GM18519 (cell line): Measurements from ENCODE around the gene RAB4B.
"Not testable (repeated sequence)": the region's sequence is repeated elsewhere in the genome, so short reads cannot be mapped to it uniquely, and the experiment has no call there.

ENCODE experiments used
- ATAC-seq: cut with Tn5 transposase; IDR thresholded peaks from one replicate; pipeline ENCODE4 v1.9.1; 2021; ENCODE audit warnings: mild to moderate bottlenecking, moderate library complexity; ENCODE audit not compliant: unreplicated experiment, low FRiP score

RAB4B gene

GRCh38 chr19:40815223-40815622 lies 37.2 kb downstream of the RAB4B start:
- no peak for ATAC-seq

- ATAC-seq = not testable (repeated sequence)
Measured at GRCh38 chr19:40818480-40819399, 40.7 kb downstream of the RAB4B start.

DNA sequence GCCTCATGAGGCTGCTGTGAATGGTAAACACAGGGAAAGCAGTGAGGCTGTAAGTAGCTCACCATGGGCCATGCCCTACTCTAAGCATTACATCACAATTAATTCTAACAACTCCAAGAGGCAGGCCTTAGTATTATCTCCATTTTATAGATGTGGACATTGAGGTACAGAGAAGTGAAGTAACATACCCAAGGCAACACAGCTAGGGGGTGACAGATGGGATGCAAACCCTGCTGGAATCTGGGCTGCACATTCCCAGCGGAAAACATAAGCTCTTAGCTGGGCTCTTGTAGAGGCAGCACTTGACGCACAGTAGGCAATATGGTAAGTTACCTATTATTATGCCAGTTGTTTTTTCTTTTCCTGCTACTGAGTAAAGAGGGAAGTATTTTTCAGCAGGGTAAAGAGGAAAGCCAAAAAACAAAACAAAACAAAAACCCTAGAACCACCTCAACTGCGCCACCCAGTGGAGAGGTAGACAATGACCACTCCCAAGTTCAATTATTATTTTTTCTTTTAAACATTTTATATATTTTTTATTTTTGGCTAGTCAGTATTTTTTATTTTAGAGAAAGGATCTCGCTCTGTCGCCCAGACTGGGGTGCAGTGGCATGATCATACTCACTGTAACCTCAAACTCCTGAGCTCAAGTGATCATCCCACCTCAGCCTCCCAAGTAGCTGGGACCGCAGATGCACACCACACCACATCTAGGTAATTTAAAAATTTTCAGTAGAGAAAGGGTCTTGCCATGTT lies 41.6 kb downstream of the RAB4B start:
- not testable (repeated sequence) for ATAC-seq

DNA sequence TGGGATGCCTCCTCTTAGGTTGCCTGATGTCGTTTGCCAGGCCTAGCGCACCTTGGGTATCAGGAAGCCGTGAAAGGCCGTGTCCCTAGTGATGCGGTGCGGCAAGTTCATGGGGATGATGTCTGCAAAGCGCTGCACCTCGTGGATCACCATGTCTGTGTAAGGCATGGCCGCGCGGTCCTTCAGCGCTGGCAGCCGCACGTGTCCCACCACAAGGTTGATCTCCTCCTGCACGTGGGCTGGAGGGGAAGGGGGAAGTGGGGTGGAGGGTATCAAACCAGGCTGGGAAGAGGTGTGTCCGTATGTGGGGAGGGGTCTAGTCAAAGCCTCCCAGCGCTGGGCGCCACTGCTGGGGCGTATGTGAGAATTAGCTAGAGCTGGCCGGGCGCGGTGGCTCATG lies 44.1 kb downstream of the RAB4B start:
- ATAC-seq = no peak

- ATAC-seq = not testable (repeated sequence)
Measured at GRCh38 chr19:40822704-40823553, 44.9 kb downstream of the RAB4B start.

DNA sequence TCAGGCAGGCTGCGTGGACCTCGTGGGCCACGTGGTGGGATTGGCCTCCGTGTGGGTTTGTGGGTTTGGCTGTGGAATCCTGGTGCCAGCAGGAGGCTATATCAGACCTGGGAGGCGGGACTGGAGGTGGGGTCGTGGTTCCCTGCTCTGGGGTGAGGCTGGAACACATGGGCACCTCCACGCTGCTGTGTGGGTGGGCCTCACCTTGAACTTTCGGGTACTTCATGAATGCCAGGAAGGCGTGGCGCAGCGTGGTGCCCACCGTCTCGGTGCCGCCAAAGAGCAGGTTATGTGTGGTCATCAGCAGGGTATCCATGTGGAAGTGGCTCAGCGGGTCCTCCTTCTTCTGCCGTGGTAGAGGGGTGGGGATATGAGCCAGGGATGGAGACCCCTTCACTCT lies 46.9 kb downstream of the RAB4B start:
- not testable (repeated sequence) for ATAC-seq

- not testable (repeated sequence) for ATAC-seq
Measured at GRCh38 chr19:40825460-40826095, 47.5 kb downstream of the RAB4B start.

- ATAC-seq = not testable (repeated sequence)
Measured at GRCh38 chr19:40826312-40826698, 48.3 kb downstream of the RAB4B start.

GRCh38 chr19:40826699-40827385 lies 48.8 kb downstream of the RAB4B start:
- ATAC-seq = not testable (repeated sequence)

GRCh38 chr19:40827386-40828247 lies 49.6 kb downstream of the RAB4B start:
- no peak for ATAC-seq

DNA sequence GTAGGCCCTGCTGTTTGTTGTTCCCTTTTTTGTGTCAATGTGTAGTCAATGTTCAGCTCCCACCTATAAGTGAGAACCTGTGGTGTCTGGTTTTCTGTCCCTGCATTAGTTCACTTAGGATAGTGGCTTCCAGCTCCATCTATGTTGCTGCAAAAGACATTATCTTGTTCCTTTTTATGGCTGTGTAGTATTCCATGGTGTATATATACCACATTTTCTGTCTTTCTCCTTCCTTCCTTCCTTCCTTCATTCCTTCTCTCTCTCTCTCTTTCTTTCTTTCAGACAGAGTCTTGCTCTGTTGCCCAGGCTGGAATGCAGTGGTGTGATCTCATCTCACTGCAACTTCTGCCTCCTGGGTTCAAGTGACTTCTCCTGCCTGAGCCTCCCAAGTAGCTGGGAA lies 51.2 kb downstream of the RAB4B start:
- ATAC-seq = no peak

DNA sequence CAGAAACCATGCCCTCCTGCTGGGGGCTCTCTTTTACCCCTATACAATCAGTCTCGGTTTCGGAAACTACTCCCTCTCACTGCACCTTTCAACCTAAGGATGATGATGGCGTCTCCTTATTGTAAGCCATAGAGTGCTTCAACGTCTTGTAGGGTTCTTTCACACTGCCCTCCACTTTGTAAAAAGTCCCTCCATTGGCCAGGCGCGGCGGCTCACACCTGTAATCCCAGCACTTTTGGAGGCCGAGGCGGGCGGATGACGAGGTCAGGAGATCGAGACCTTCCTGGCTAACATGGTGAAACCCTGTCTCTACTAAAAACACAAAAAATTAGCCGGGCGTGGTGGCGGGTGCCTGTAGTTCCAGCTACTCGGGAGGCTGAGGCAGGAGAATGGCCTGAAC lies 52.7 kb downstream of the RAB4B start:
- not testable (repeated sequence) for ATAC-seq

- ATAC-seq = no peak
Measured at GRCh38 chr19:40831502-40832430, 53.7 kb downstream of the RAB4B start.

DNA sequence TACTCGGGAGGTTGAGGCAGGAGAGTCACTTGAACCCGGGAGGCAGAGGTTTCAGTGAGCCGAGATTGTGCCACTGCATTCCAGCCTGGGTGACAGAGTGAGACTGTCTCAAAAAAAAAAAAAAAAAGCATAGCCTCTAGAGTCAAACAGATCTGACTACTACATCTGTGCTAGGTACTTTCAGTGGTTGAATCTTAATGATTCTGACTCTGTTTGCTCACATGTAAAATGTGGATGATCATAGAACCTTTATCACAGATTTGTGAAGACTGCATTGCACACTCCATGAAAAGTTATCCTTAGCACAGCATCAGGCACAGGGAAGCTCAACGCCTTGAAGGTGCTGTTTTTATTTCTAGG lies 54.4 kb downstream of the RAB4B start:
- ATAC-seq = not testable (repeated sequence)

GRCh38 chr19:40833728-40834533 lies 55.9 kb downstream of the RAB4B start:
- not testable (repeated sequence) for ATAC-seq

DNA sequence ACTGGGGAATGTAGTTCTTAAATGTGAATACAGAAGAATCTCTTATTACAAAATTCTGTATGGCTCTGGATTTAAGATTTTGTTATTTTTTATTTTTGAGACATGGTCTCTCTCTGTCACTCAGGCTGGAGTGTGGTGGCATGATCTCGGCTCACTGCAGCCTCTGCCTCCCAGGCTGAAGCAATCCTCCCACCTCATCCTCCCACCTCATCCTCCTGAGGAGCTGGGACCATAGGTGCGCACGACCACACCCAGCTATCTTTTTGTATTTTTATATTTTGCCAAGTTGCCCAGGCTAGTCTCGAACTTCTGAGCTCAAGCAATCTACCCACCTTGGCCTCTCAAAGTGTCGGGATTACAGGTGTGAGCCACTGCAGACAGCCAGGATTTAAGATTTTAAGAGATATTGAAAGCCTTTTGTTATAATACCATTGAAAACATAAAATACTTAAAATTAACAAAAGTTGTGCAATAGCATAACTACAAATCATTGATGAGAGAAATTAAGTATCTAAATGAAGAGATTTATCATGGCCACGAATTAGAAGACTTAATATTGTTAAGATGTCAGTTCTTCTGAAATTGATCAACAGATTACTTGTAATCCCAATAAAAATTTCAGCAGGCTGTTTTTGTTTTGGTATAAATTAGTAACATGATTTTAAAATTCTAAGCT lies 58.8 kb downstream of the RAB4B start:
- ATAC-seq = no peak
